Neural cell (in vitro differentiated cells): ENCODE data around the gene STARD9. TPM values are rescaled to one million over a fixed set of nuclear protein-coding genes. Genes with fewer than 3 reads are reported as not detected.

ENCODE experiments used
- H2AFZ ChIP-seq: fragments of 200-600, 300-800 bp; sonication (generic), shearing (Covaris generic); 2 replicates; pipeline ENCODE4 v1.6.0; 2014; ENCODE audit warnings: low read depth, mild to moderate bottlenecking, antibody characterized with exemption, low read length, moderate library complexity
- H3F3A ChIP-seq: fragments of 200-600 bp; shearing (Covaris generic); 2 replicates; pipeline ENCODE4 v1.6.1; 2016; ENCODE audit warnings: mild to moderate bottlenecking, moderate library complexity, mixed read lengths, antibody characterized with exemption, low read length; ENCODE audit not compliant: insufficient read depth, poor library complexity, severe bottlenecking
- H3K27ac ChIP-seq: fragments of 200-600, 300-800 bp; sonication (generic), shearing (Covaris generic); 2 replicates; pipeline ENCODE4 v1.5.1; 2014; ENCODE audit warnings: mild to moderate bottlenecking, low read length, moderate library complexity
- H3K27me3 ChIP-seq: fragments of 300-800, 200-600 bp; sonication (generic), shearing (Covaris generic); 2 replicates; pipeline ENCODE4 v1.6.0; 2014; ENCODE audit warnings: mild to moderate bottlenecking, low read depth, low read length, moderate library complexity; ENCODE audit not compliant: insufficient read depth
- H3K36me3 ChIP-seq: fragments of 300-800, 200-600 bp; sonication (generic), shearing (Covaris generic); 2 replicates; pipeline ENCODE4 v1.5.1; 2014; ENCODE audit warnings: mild to moderate bottlenecking, antibody characterized with exemption, low read length, moderate library complexity; ENCODE audit not compliant: insufficient read depth
- H3K4me2 ChIP-seq: fragments of 300-800, 200-600 bp; sonication (generic), shearing (Covaris generic); 2 replicates; pipeline ENCODE4 v1.6.0; 2014; ENCODE audit warnings: mild to moderate bottlenecking, low read length
- H3K4me3 ChIP-seq: fragments of 300-800, 200-600 bp; sonication (generic), shearing (Covaris generic); 2 replicates; pipeline ENCODE4 v1.5.1; 2014; ENCODE audit warnings: mild to moderate bottlenecking, low read length, moderate library complexity
- H3K79me2 ChIP-seq: fragments of 200-600 bp; shearing (Covaris generic); replicated peaks from 2 replicates; pipeline ENCODE4 v1.6.0; 2014; ENCODE audit warnings: mild to moderate bottlenecking, low read length, moderate library complexity; ENCODE audit not compliant: insufficient read depth
- H3K9ac ChIP-seq: fragments of 300-800, 200-600 bp; sonication (generic), shearing (Covaris generic); 2 replicates; pipeline ENCODE4 v1.6.1; 2016; ENCODE audit warnings: mild to moderate bottlenecking, low read length, mixed read lengths
- H3K9me2 ChIP-seq: fragments of 200-600 bp; shearing (Covaris generic); 2 replicates; pipeline ENCODE4 v1.6.1; 2016; ENCODE audit warnings: mild to moderate bottlenecking, low read length, mixed read lengths; ENCODE audit not compliant: insufficient read depth
- H3K9me3 ChIP-seq: fragments of 200-600, 300-800 bp; sonication (generic), shearing (Covaris generic); 2 replicates; pipeline ENCODE4 v1.6.1; 2016; ENCODE audit warnings: mild to moderate bottlenecking, mixed run types, low read length, moderate library complexity, mixed read lengths
- H4K20me1 ChIP-seq: fragments of 200-600 bp; shearing (Covaris generic); 2 replicates; pipeline ENCODE4 v1.6.1; 2016; ENCODE audit warnings: mild to moderate bottlenecking, mixed run types; ENCODE audit not compliant: insufficient read depth
- CTCF ChIP-seq: fragments of 450-650 bp; IDR thresholded peaks from 2 replicates; pipeline ENCODE4 v1.5.1; 2014; ENCODE audit warnings: antibody characterized with exemption, mild to moderate bottlenecking, moderate library complexity; ENCODE audit not compliant: poor library complexity, severe bottlenecking
- EP300 ChIP-seq: fragments of 450-650 bp; conservative IDR thresholded peaks from 2 replicates; pipeline ENCODE4 v1.6.1; 2014; ENCODE audit warnings: antibody characterized with exemption, mild to moderate bottlenecking, moderate library complexity; ENCODE audit not compliant: poor library complexity, severe bottlenecking
- EZH2 ChIP-seq: fragments of 200-600, 300-800 bp; shearing (Covaris generic), sonication (generic); IDR thresholded peaks from 2 replicates; pipeline ENCODE4 v1.6.1; 2014; ENCODE audit warnings: antibody characterized with exemption, low read length, borderline replicate concordance, mild to moderate bottlenecking; ENCODE audit not compliant: insufficient read depth, poor library complexity, severe bottlenecking
- MXI1 ChIP-seq: fragments of 450-650 bp; conservative IDR thresholded peaks from 2 replicates; pipeline ENCODE4 v1.6.1; 2014; ENCODE audit warnings: antibody characterized with exemption, mild to moderate bottlenecking; ENCODE audit not compliant: poor library complexity, severe bottlenecking
- POLR2AphosphoS5 ChIP-seq: IDR thresholded peaks from 2 replicates; pipeline ENCODE4 v1.6.1; 2012
- RAD21 ChIP-seq: fragments of 450-650 bp; conservative IDR thresholded peaks from 2 replicates; pipeline ENCODE4 v1.6.1; 2014; ENCODE audit warnings: antibody characterized with exemption, mild to moderate bottlenecking, moderate library complexity
- REST ChIP-seq: IDR thresholded peaks from 2 replicates; pipeline ENCODE4 v1.6.1; 2012; ENCODE audit warnings: borderline replicate concordance
- SMC3 ChIP-seq: fragments of 450-650 bp; conservative IDR thresholded peaks from 2 replicates; pipeline ENCODE4 v1.6.1; 2014; ENCODE audit warnings: antibody characterized with exemption, mild to moderate bottlenecking, moderate library complexity; ENCODE audit not compliant: poor library complexity
- TAF1 ChIP-seq: IDR thresholded peaks from 2 replicates; pipeline ENCODE4 v1.6.1; 2012; ENCODE audit warnings: low read depth
- polyA plus RNA-seq: library from polyadenylated mRNA; depleted of rRNA; stranded (reverse); fragments of >200 nt; gene quantifications from 2 replicates; pipeline ENCODE4 v1.2.3, GENCODE V29; 2014

The STARD9 gene
- polyA plus RNA-seq, 1 donor from 2014 or later, result 6.4 TPM

DNA sequence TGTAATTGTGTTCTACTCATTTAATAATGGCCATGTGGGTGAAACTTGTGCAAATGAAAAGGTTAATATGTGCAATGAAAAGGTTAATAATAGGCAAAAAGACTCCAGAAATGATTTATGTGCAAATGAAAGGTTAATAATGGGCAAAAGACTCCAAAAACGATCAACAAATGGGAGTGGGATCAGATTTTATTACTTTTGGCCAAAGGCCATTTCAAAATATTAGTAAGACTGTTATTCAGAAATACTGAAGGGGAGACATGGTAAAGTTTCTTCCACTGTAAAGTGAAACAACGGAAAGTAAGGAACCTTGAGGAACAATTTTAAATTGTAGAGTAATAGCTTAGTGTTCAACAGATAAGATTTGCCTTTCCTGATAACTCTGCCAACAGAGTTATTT lies 40.7 kb downstream of the STARD9 start:
- Histone ChIP-seq H3F3A (no peaks in the 10 kb centered on the region), H3K4me2 (no peak overlapping the region), H3K9ac (no peak overlapping the region), H3K9me3 (no peaks in the 10 kb centered on the region), H3K9me2 (no peaks in the 10 kb centered on the region), H2AFZ (no peak overlapping the region), H3K27me3 (no peaks in the 10 kb centered on the region), H3K36me3 (no peaks in the 10 kb centered on the region), H3K27ac (no peak overlapping the region), H4K20me1 (no peaks in the 10 kb centered on the region), H3K79me2 (no peaks in the 10 kb centered on the region), H3K4me3 (no peak overlapping the region)
- TF ChIP-seq TAF1 (no peak), EP300 (no peak), REST (no peak), RAD21 (no peak), POLR2AphosphoS5 (no peak), MXI1 (no peak), CTCF (no peak), SMC3 (no peak), EZH2 (no peak)

- Histone ChIP-seq H3K4me3 (no peak overlapping the region), H3K36me3 (no peaks in the 10 kb centered on the region), H3K9me3 (no peaks in the 10 kb centered on the region), H2AFZ (no peak overlapping the region), H3K27me3 (no peaks in the 10 kb centered on the region), H3K4me2 (no peak overlapping the region), H3K9me2 (no peaks in the 10 kb centered on the region), H3F3A (no peaks in the 10 kb centered on the region), H4K20me1 (no peaks in the 10 kb centered on the region), H3K9ac (no peak overlapping the region), H3K27ac (no peak overlapping the region), H3K79me2 (no peaks in the 10 kb centered on the region)
- TF ChIP-seq EP300, result no peak
These were observed 44.4 kb downstream of the STARD9 start for GRCh38 chr15:42619656-42620371.
